Smooth muscle cell (in vitro differentiated cells): Measurements from ENCODE around the gene RAD21L1. TPM values are rescaled to one million over a fixed set of nuclear protein-coding genes. Genes with fewer than 3 reads are reported as not detected.

ENCODE experiments used
- DNase-seq: peaks from one replicate; lab custom pipeline; 2025; ENCODE audit not compliant: unreplicated experiment; lab: John Stamatoyannopoulos, UW
- H2AFZ ChIP-seq: fragments of 200-600 bp; sonication (generic); 2 replicates; pipeline ENCODE4 v1.6.0; 2016; ENCODE audit warnings: antibody characterized with exemption, low read depth, mild to moderate bottlenecking
- H3F3A ChIP-seq: fragments of 200-600 bp; sonication (generic); 2 replicates; pipeline ENCODE4 v1.6.0; 2017; ENCODE audit warnings: antibody characterized with exemption, low read depth
- H3K27ac ChIP-seq: fragments of 200-600 bp; sonication (generic); 2 replicates; pipeline ENCODE4 v1.5.1; 2016; ENCODE audit warnings: low read depth, mild to moderate bottlenecking
- H3K27me3 ChIP-seq: fragments of 200-600 bp; sonication (generic); 2 replicates; pipeline ENCODE4 v1.6.1; 2016; ENCODE audit warnings: low read depth, mild to moderate bottlenecking
- H3K36me3 ChIP-seq: fragments of 200-600 bp; sonication (generic); 2 replicates; pipeline ENCODE4 v1.5.1; 2016; ENCODE audit warnings: low read depth
- H3K4me1 ChIP-seq: fragments of 200-600 bp; sonication (generic); 2 replicates; pipeline ENCODE4 v1.5.1; 2016; ENCODE audit warnings: low read depth
- H3K4me2 ChIP-seq: fragments of 200-600 bp; sonication (generic); 2 replicates; pipeline ENCODE4 v1.6.0; 2016; ENCODE audit warnings: mild to moderate bottlenecking
- H3K4me3 ChIP-seq: fragments of 200-600 bp; sonication (generic); 2 replicates; pipeline ENCODE4 v1.5.1; 2016; ENCODE audit warnings: mild to moderate bottlenecking
- H3K79me2 ChIP-seq: fragments of 200-600 bp; sonication (generic); 2 replicates; pipeline ENCODE4 v1.6.0; 2016; ENCODE audit warnings: low read depth, mild to moderate bottlenecking
- H3K9ac ChIP-seq: fragments of 200-600 bp; sonication (generic); 2 replicates; pipeline ENCODE4 v1.6.0; 2016; ENCODE audit warnings: low read depth
- H3K9me3 ChIP-seq: fragments of 200-600 bp; sonication (generic); replicated peaks from 2 replicates; pipeline ENCODE4 v1.5.1; 2016; ENCODE audit warnings: low read depth
- H4K20me1 ChIP-seq: fragments of 200-600 bp; sonication (generic); 2 replicates; pipeline ENCODE4 v1.6.0; 2016; ENCODE audit warnings: low read depth
- WGBS: methylation state at CpG from one replicate; pipeline ENCODE4 v1.1.7; 2016; ENCODE audit warnings: low lambda C conversion rate; 5-methylcytosine and 5-hydroxymethylcytosine counted together
- polyA plus RNA-seq: library from polyadenylated mRNA; unstranded; fragments of >200 nt; fragmentation: Nextera tagmentation; extraction: Ambion mirVana; gene quantifications from 2 replicates; pipeline ENCODE4 v1.2.1, GENCODE V29; 2016
- total RNA-seq: library from RNA; depleted of rRNA; stranded (reverse); fragments of >200 nt; gene quantifications from 2 replicates; pipeline ENCODE4 v1.2.3, GENCODE V29; 2014
- TF ChIP-seq, protein P1 (sequence below): fragments of 200-600 bp; sonication (generic); IDR thresholded peaks from 2 replicates; pipeline ENCODE4 v1.5.1; 2017; ENCODE audit warnings: borderline replicate concordance, mild to moderate bottlenecking, antibody characterized with exemption; ENCODE audit not compliant: insufficient read depth, poor library complexity, severe bottlenecking

The RAD21L1 gene
- total and polyA plus RNA-seq, 2 experiments from 2014 or later: not detected

DNA sequence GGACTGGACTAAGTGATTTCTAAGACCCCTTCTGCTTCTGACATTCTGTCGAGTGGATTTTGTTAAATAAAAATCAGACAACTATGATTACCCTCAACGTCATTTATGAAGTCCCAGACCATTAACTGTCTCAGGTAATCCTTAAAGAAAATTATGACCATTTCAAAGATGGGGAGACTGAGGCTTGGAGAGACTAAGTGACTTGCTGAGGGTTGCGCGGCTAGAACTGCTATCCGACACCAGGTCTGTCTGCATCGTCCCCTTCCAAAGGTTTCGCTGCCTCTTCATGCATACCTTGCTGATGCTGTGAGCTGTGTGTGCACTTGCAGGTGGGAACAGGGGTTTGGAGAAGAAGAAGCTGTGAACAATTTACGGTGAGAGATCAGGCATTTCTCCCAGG lies 43.4 kb downstream of the RAD21L1 start:
- no peaks in the 10 kb centered on the region for H4K20me1 ChIP-seq
- no peaks in the 10 kb centered on the region for H3K36me3 ChIP-seq
- H3K27ac ChIP-seq: no peak overlapping the region
- H3K9me3 ChIP-seq: no peaks in the 10 kb centered on the region
- no peak for DNase-seq
- H3K4me1 ChIP-seq: peaks cover 5% of the 10 kb centered on the region
- no peaks in the 10 kb centered on the region for H3K27me3 ChIP-seq
- H2AFZ ChIP-seq: no peak overlapping the region
- no peak overlapping the region for H3K4me2 ChIP-seq
- peaks cover 15% of the 10 kb centered on the region for H3F3A ChIP-seq
- no peak overlapping the region for H3K9ac ChIP-seq
- H3K79me2 ChIP-seq: no peaks in the 10 kb centered on the region
- 98% methylated on average over 8 of the region's 8 CpGs for WGBS
- TF ChIP-seq, protein P1, sequence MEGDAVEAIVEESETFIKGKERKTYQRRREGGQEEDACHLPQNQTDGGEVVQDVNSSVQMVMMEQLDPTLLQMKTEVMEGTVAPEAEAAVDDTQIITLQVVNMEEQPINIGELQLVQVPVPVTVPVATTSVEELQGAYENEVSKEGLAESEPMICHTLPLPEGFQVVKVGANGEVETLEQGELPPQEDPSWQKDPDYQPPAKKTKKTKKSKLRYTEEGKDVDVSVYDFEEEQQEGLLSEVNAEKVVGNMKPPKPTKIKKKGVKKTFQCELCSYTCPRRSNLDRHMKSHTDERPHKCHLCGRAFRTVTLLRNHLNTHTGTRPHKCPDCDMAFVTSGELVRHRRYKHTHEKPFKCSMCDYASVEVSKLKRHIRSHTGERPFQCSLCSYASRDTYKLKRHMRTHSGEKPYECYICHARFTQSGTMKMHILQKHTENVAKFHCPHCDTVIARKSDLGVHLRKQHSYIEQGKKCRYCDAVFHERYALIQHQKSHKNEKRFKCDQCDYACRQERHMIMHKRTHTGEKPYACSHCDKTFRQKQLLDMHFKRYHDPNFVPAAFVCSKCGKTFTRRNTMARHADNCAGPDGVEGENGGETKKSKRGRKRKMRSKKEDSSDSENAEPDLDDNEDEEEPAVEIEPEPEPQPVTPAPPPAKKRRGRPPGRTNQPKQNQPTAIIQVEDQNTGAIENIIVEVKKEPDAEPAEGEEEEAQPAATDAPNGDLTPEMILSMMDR: no peak
- H3K4me3 ChIP-seq: no peak overlapping the region

GRCh38 chr20:1269850-1270249 lies 44.0 kb downstream of the RAD21L1 start:
- H3K9ac ChIP-seq: no peak overlapping the region
- H3K79me2 ChIP-seq: no peaks in the 10 kb centered on the region
- no peak overlapping the region for H3K4me3 ChIP-seq
- TF ChIP-seq, protein P1: no peak
- H4K20me1 ChIP-seq: no peaks in the 10 kb centered on the region
- H3K4me1 ChIP-seq: peaks cover 5% of the 10 kb centered on the region
- DNase-seq: no peak
- peaks cover 9% of the 10 kb centered on the region for H3F3A ChIP-seq
- no peaks in the 10 kb centered on the region for H3K27me3 ChIP-seq
- H3K9me3 ChIP-seq: no peaks in the 10 kb centered on the region
- no peak overlapping the region for H3K4me2 ChIP-seq
- H3K27ac ChIP-seq: no peak overlapping the region
- WGBS: 99% methylated on average over 3 of the region's 3 CpGs
- H2AFZ ChIP-seq: no peak overlapping the region
- no peaks in the 10 kb centered on the region for H3K36me3 ChIP-seq

- H3K27ac ChIP-seq: no peak overlapping the region
- no peaks in the 10 kb centered on the region for H3F3A ChIP-seq
- no peak overlapping the region for H3K4me3 ChIP-seq
- no peaks in the 10 kb centered on the region for H3K9me3 ChIP-seq
- no peaks in the 10 kb centered on the region for H3K27me3 ChIP-seq
- H3K36me3 ChIP-seq: no peaks in the 10 kb centered on the region
- no peak overlapping the region for H2AFZ ChIP-seq
- H3K79me2 ChIP-seq: no peaks in the 10 kb centered on the region
- TF ChIP-seq, protein P1: no peak
- 92% methylated on average over 6 of the region's 6 CpGs for WGBS
- no peak overlapping the region for H3K9ac ChIP-seq
- no peaks in the 10 kb centered on the region for H4K20me1 ChIP-seq
- H3K4me2 ChIP-seq: no peak overlapping the region
- no peak for DNase-seq
- H3K4me1 ChIP-seq: no peaks in the 10 kb centered on the region
These were observed 46.7 kb downstream of the RAD21L1 start for GRCh38 chr20:1272368-1273100.

GRCh38 chr20:1273366-1273765 lies 47.5 kb downstream of the RAD21L1 start:
- no peak for DNase-seq
- Histone ChIP-seq H3K27me3 (no peaks in the 10 kb centered on the region), H3K79me2 (no peaks in the 10 kb centered on the region), H3K9ac (no peak overlapping the region), H3F3A (no peaks in the 10 kb centered on the region), H3K27ac (no peak overlapping the region), H2AFZ (no peak overlapping the region), H4K20me1 (no peaks in the 10 kb centered on the region), H3K36me3 (no peaks in the 10 kb centered on the region), H3K4me3 (no peak overlapping the region), H3K4me1 (no peaks in the 10 kb centered on the region), H3K9me3 (no peaks in the 10 kb centered on the region), H3K4me2 (no peak overlapping the region)
- TF ChIP-seq, protein P1: no peak
- WGBS: 87% methylated on average over 2 of the region's 2 CpGs
